GF-D8 (cell line): Measurements from ENCODE around the gene CARTPT.

Experiments used
- DNase-seq: peaks from one replicate; lab custom pipeline; 2025; lab: John Stamatoyannopoulos, UW

CARTPT gene

GRCh38 chr5:71737931-71738539, 19.0 kb downstream of the CARTPT start:
- DNase-seq, result no peak

GRCh38 chr5:71738662-71739361, 19.7 kb downstream of the CARTPT start:
- DNase-seq, result no peak

GRCh38 chr5:71740015-71740753, 21.1 kb downstream of the CARTPT start:
- no peak for DNase-seq

- no peak for DNase-seq
These were observed 24.1 kb downstream of the CARTPT start for GRCh38 chr5:71743155-71743554.

GRCh38 chr5:71744009-71744790, 25.1 kb downstream of the CARTPT start:
- DNase-seq, result no peak

- no peak for DNase-seq
These were observed 28.1 kb downstream of the CARTPT start for GRCh38 chr5:71747182-71747581.

- no peak for DNase-seq
These were observed 29.3 kb downstream of the CARTPT start for GRCh38 chr5:71748360-71748759.

GRCh38 chr5:71751422-71751821, 32.3 kb downstream of the CARTPT start:
- no peak for DNase-seq

GRCh38 chr5:71752441-71753190, 33.5 kb downstream of the CARTPT start:
- no peak for DNase-seq

- DNase-seq, result no peak
These were observed 38.8 kb downstream of the CARTPT start for GRCh38 chr5:71757590-71758543.

GRCh38 chr5:71762826-71763225, 43.8 kb downstream of the CARTPT start:
- no peak for DNase-seq

- DNase-seq, result no peak
These were observed 48.6 kb downstream of the CARTPT start for GRCh38 chr5:71767661-71768060.

GRCh38 chr5:71769287-71769686, 50.2 kb downstream of the CARTPT start:
- DNase-seq, result no peak

GRCh38 chr5:71770381-71770780, 51.3 kb downstream of the CARTPT start:
- DNase-seq, result no peak
